ENCODE data around the gene GYPB. TPM values are rescaled to one million over a fixed set of nuclear protein-coding genes. Genes with fewer than 3 reads are reported as not detected.
"Not testable (repeated sequence)": the region's sequence is repeated elsewhere in the genome, so short reads cannot be mapped to it uniquely, and the experiment has no call there.

Gene GYPB
- total RNA-seq, 2 donors from 2014 or later = not detected

- ATAC-seq = peak; percentile 34 to 70
Measured at GRCh38 chr4:144021336-144021990, 2.3 kb upstream of the GYPB start.

GRCh38 chr4:144018223-144019000, 768 bp downstream of the GYPB start:
- not testable (repeated sequence) for DNase-seq (ENCODE audit: low spot score in 2 of 2)

More at GRCh38 chr4:144021336-144021990, 2.3 kb upstream of the GYPB start:
- H3K27ac Mint-ChIP-seq; H3K36me3 Mint-ChIP-seq; H3K9me3 Mint-ChIP-seq; DNase-seq (ENCODE audit: low spot score in 2 of 2): not testable (repeated sequence)

GRCh38 chr4:144017271-144017670, 1.9 kb downstream of the GYPB start:
- H3K27ac Mint-ChIP-seq; DNase-seq (ENCODE audit: low spot score in 2 of 2); ATAC-seq; H3K36me3 Mint-ChIP-seq; H3K9me3 Mint-ChIP-seq: not testable (repeated sequence)

More at GRCh38 chr4:144018223-144019000, 768 bp downstream of the GYPB start:
- not testable (repeated sequence) for H3K9me3 Mint-ChIP-seq, H3K36me3 Mint-ChIP-seq, H3K27ac Mint-ChIP-seq, ATAC-seq

DNA sequence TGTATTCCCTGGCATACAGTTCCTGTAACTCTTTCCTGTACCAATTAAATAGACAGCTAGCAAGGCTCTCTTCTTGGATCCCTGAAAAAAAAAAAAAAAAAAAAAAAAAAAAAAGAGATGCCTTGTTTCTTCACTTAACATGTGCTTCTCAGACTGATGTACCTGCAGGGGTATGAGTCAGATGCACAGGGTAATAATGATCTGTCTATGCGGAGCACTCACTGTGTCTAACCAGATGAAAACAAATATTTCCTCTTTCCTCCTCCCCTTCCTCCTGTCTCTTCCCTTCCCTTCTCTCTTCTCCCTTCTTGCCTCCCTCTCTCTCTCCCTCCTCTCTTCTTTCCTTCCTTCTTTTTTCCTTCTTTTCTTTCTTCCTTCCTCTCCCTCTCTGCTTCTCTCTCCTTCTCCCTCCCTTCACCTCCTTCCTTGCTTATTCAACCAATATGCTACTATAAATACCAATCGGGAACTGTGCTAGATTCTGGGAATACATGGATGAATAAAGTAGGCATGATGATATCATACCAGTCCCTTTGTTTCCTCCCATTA, 3.0 kb downstream of the GYPB start:
- not testable (repeated sequence) for DNase-seq (ENCODE audit: low spot score in 2 of 2); H3K36me3 Mint-ChIP-seq; H3K27ac Mint-ChIP-seq; ATAC-seq; H3K9me3 Mint-ChIP-seq

GRCh38 chr4:144014808-144015207, 4.4 kb downstream of the GYPB start:
- Mint-ChIP-seq H3K27ac (no peak overlapping the region), H3K36me3 (no peaks in the 10 kb centered on the region), H3K9me3 (no peaks in the 10 kb centered on the region)
- no peak for ATAC-seq
- no peak for DNase-seq (ENCODE audit: low spot score in 2 of 2)

DNA sequence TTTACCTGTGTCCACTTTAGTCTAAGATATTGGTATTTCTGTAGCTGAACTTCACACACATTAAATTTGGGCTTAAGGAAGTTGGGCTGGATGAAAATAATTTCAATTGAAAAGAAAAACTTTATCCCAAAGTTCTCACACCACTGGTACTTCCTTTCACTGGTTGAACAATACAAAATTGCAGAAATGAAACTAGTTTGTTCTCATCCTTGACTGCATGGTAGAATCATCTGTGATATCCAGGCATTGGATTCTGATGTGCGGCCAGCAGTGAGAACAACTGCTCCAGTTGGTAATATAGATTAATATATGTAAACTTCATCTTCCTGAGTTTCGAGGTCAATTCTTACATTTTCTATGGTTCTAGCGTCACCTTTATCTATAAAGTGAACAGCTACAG, 10.6 kb downstream of the GYPB start:
- ATAC-seq = not testable (repeated sequence)

GRCh38 chr4:144007960-144008359, 11.2 kb downstream of the GYPB start:
- not testable (repeated sequence) for ATAC-seq; H3K36me3 Mint-ChIP-seq; H3K27ac Mint-ChIP-seq; H3K9me3 Mint-ChIP-seq; DNase-seq (ENCODE audit: low spot score in 2 of 2)

More for the DNA sequence above, 10.6 kb downstream of the GYPB start:
- H3K9me3 Mint-ChIP-seq; DNase-seq (ENCODE audit: low spot score in 2 of 2); H3K36me3 Mint-ChIP-seq; H3K27ac Mint-ChIP-seq: not testable (repeated sequence)

DNA sequence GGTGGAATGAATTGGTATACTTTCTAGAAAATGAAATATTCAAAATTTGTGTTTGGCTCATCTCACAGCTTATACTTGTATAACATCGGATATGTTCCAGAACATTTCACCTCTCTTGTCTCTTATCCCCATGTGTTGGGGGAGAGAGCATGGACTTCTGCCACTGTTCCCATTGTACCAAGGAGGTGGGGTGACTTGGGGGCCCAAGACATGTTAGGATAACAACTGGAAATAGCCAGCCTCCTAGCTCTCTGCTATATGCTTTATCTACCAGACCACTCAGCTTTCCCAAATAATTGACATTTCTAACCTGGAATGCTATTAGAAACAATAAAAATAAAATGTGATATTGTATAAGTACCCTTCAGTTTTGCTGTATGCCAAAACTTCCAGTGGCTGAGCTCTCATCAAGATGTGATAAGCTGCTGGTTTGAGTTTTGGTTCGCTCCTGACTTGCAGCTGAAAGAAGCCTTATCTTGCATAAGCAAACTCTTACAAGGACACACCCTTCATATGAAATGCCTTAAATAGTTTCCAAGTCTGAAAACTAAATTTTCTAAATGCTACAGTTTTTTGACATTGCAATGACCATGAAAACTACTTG, 12.9 kb downstream of the GYPB start:
- not testable (repeated sequence) for H3K9me3 Mint-ChIP-seq; H3K36me3 Mint-ChIP-seq; H3K27ac Mint-ChIP-seq; ATAC-seq; DNase-seq (ENCODE audit: low spot score in 2 of 2)

GRCh38 chr4:144005558-144005953, 13.6 kb downstream of the GYPB start:
- not testable (repeated sequence) for DNase-seq (ENCODE audit: low spot score in 2 of 2); H3K9me3 Mint-ChIP-seq; H3K27ac Mint-ChIP-seq; ATAC-seq; H3K36me3 Mint-ChIP-seq

- ATAC-seq; H3K36me3 Mint-ChIP-seq; H3K9me3 Mint-ChIP-seq; DNase-seq (ENCODE audit: low spot score in 2 of 2); H3K27ac Mint-ChIP-seq: not testable (repeated sequence)
Measured at GRCh38 chr4:144004868-144005557, 14.2 kb downstream of the GYPB start.

- not testable (repeated sequence) for H3K27ac Mint-ChIP-seq; DNase-seq (ENCODE audit: low spot score in 2 of 2); H3K36me3 Mint-ChIP-seq; ATAC-seq; H3K9me3 Mint-ChIP-seq
Measured at GRCh38 chr4:144003890-144004265, 15.3 kb downstream of the GYPB start.

DNA sequence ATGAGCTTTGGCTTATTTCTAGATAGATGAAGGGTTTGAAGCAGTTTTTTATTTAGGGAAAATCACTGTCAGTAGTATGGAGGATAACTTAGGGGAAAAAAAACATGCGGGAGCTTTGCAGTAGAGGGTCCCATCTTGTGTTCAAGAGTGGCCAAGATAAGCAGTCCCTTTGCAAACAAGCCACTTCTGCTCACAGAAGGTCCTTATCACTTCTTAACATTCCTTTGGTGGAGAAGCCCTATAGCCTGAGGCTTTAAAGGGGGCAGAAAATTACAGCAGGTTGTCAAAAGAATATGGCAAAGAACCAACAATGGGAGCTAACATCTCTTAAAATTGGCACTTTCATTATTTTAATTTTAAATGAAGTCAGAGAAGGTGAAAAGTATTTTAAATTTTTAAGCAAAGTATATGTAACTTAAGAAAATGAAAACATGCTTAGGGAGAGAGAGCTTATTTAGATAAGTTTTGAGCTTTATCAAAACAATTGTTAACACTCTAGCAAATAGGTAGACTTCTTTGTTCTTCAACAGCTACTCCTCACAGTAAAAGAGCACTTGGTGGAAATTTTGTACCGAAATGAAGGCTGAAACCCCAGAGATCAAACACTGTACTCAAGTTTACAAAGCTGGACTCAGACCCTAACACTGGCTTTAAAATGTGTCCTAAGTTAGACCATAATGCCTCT, 15.8 kb downstream of the GYPB start:
- ATAC-seq; H3K36me3 Mint-ChIP-seq; H3K9me3 Mint-ChIP-seq; DNase-seq (ENCODE audit: low spot score in 2 of 2); H3K27ac Mint-ChIP-seq: not testable (repeated sequence)

DNA sequence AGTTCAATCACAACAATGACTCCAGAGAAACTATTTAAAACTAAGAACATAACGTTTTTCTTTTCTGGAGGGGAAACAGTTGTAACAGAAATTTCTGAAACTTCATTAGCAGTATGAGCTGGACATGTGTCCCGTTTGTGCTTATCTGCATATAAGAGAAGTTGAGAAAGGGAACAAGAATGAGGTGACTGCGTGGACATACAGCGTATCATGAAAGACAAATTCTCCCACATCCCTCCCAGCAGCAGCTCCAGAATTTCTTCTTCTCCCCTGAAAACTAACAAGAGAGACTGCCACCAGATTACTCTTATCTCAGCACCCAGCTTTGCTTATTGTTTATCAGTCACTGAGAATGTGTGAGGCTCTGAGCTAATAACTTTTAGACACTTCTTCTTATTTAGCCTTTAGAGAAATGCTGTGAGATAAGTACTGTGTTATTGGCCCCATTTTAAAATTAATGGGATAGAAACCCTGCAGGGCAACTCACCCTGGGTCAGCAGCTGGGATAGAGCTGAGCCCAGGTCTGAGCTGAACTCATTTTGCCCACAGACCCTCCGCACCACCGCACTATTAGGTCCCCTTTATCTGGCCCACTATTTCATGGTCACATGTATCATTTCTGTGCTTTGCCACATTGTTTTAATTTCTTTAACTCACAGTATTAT, 18.7 kb downstream of the GYPB start:
- not testable (repeated sequence) for H3K27ac Mint-ChIP-seq; H3K9me3 Mint-ChIP-seq; DNase-seq (ENCODE audit: low spot score in 2 of 2); H3K36me3 Mint-ChIP-seq; ATAC-seq

DNA sequence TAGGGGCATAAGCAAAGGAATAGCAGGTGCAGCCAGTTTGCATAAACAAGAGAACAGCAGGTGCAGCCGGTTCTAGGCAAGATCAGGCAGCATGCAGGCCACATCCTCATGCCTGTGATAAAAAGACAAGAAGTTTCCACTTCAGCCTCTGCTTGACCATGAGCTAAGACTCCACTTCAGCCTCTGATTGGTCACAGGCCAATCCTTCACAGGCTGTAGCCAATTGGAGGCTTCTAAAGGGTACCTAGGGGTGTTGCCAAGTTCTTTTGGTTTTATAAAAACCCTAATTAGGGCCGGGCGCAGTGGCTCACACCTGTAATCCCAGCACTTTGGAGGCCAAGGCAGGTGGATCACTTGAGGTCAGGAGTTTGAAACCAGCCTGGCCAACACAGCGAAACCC, 23.0 kb downstream of the GYPB start:
- not testable (repeated sequence) for H3K27ac Mint-ChIP-seq; H3K36me3 Mint-ChIP-seq; H3K9me3 Mint-ChIP-seq; ATAC-seq; DNase-seq (ENCODE audit: low spot score in 2 of 2)

GRCh38 chr4:143991761-143992160, 27.4 kb downstream of the GYPB start:
- not testable (repeated sequence) for H3K27ac Mint-ChIP-seq; DNase-seq (ENCODE audit: low spot score in 2 of 2); H3K36me3 Mint-ChIP-seq; H3K9me3 Mint-ChIP-seq
- ATAC-seq = peak; percentile 56 to 78

GRCh38 chr4:143990717-143991116, 28.5 kb downstream of the GYPB start:
- not testable (repeated sequence) for H3K36me3 Mint-ChIP-seq; H3K27ac Mint-ChIP-seq; H3K9me3 Mint-ChIP-seq; ATAC-seq; DNase-seq (ENCODE audit: low spot score in 2 of 2)

All from activated naive CD4-positive, alpha-beta T cell treated with anti-CD3 and anti-CD28 coated beads, Interleukin-2, amount 50 U/mL, for 72 hours (primary cell).